ENCODE data around the gene MAB21L3.

Gene MAB21L3

GRCh38 chr1:116092752-116093489 is 18.3 kb upstream of the MAB21L3 start:
- Histone ChIP-seq H3K14ac (ENCODE audit: low read length in 2 of 2) (no peak overlapping the region), H3K79me1 (replicated peaks; ENCODE audit: low read length, poor library complexity, severe bottlenecking) (no peaks in the 10 kb centered on the region), H3K4me3 (ENCODE audit: insufficient read depth in 1 of 2, low read depth in 1 of 2, low read length in 2 of 2) (no peak overlapping the region), H3K18ac (ENCODE audit: low read depth in 1 of 2, low read length in 2 of 2) (no peak overlapping the region), H3K27me3 (ENCODE audit: control insufficient read depth in 1 of 2, insufficient read depth in 1 of 2, low read length in 2 of 2) (no peaks in the 10 kb centered on the region), H3K27ac (ENCODE audit: low read length, poor library complexity, severe bottlenecking) (no peak overlapping the region), H2BK5ac (ENCODE audit: low read depth, low read length, poor library complexity, severe bottlenecking) (no peak overlapping the region), H2BK12ac (ENCODE audit: low read length in 2 of 2) (no peak overlapping the region), H3K9me3 (ENCODE audit: control insufficient read depth, low read length) (peaks cover 56% of the 10 kb centered on the region), H2AFZ (ENCODE audit: low read depth, low read length) (no peak overlapping the region), H2BK15ac (ENCODE audit: low read depth, poor library complexity, severe bottlenecking) (no peak overlapping the region), H3K4me2 (ENCODE audit: low read length, poor library complexity, severe bottlenecking) (no peak overlapping the region), H3K36me3 (ENCODE audit: control insufficient read depth in 1 of 2, insufficient read depth in 2 of 2, low read depth in 1 of 2, low read length in 2 of 2) (peaks cover 9 to 31% of the 10 kb centered on the region in 2 experiments), H3K9ac (ENCODE audit: low read length) (no peak overlapping the region), H4K8ac (ENCODE audit: low read length) (no peak overlapping the region), H3K4me1 (ENCODE audit: control insufficient read depth, insufficient read depth, low read depth, low read length) (no peaks in the 10 kb centered on the region), H2BK120ac (ENCODE audit: low read depth, low read length) (no peak overlapping the region), H2AK5ac (ENCODE audit: low read length, severe bottlenecking) (no peak overlapping the region), H4K91ac (ENCODE audit: low read length) (no peak overlapping the region), H3K4ac (ENCODE audit: low read depth in 1 of 2, low read length in 2 of 2) (no peak overlapping the region), H3K23ac (ENCODE audit: low read length in 2 of 2) (no peak overlapping the region)
- 47% methylated on average over 3 of the region's 3 CpGs for WGBS
- DNase-seq = no peak

- no peak overlapping the region for H3K14ac ChIP-seq (ENCODE audit: low read length in 2 of 2)
- peaks cover 38% of the 10 kb centered on the region for H3K9me3 ChIP-seq (ENCODE audit: control insufficient read depth, low read length)
- no peak overlapping the region for H2AK5ac ChIP-seq (ENCODE audit: low read length, severe bottlenecking)
- H3K27me3 ChIP-seq (ENCODE audit: control insufficient read depth in 1 of 2, insufficient read depth in 1 of 2, low read length in 2 of 2) = no peaks in the 10 kb centered on the region
- no peaks in the 10 kb centered on the region for H3K4me1 ChIP-seq (ENCODE audit: control insufficient read depth, insufficient read depth, low read depth, low read length)
- no peak overlapping the region for H4K91ac ChIP-seq (ENCODE audit: low read length)
- no peak overlapping the region for H3K9ac ChIP-seq (ENCODE audit: low read length)
- H3K4me2 ChIP-seq (ENCODE audit: low read length, poor library complexity, severe bottlenecking) = no peak overlapping the region
- H2AFZ ChIP-seq (ENCODE audit: low read depth, low read length) = no peak overlapping the region
- H2BK15ac ChIP-seq (ENCODE audit: low read depth, poor library complexity, severe bottlenecking) = no peak overlapping the region
- H3K18ac ChIP-seq (ENCODE audit: low read depth in 1 of 2, low read length in 2 of 2) = no peak overlapping the region
- H3K79me1 ChIP-seq (replicated peaks; ENCODE audit: low read length, poor library complexity, severe bottlenecking) = no peaks in the 10 kb centered on the region
- no peak overlapping the region for H3K27ac ChIP-seq (ENCODE audit: low read length, poor library complexity, severe bottlenecking)
- H2BK12ac ChIP-seq (ENCODE audit: low read length in 2 of 2) = no peak overlapping the region
- no peak overlapping the region for H2BK120ac ChIP-seq (ENCODE audit: low read depth, low read length)
- peaks cover 9 to 21% of the 10 kb centered on the region in 2 experiments for H3K36me3 ChIP-seq (ENCODE audit: control insufficient read depth in 1 of 2, insufficient read depth in 2 of 2, low read depth in 1 of 2, low read length in 2 of 2)
- H3K23ac ChIP-seq (ENCODE audit: low read length in 2 of 2) = no peak overlapping the region
- no peak overlapping the region for H4K8ac ChIP-seq (ENCODE audit: low read length)
- H2BK5ac ChIP-seq (ENCODE audit: low read depth, low read length, poor library complexity, severe bottlenecking) = no peak overlapping the region
- no peak overlapping the region for H3K4me3 ChIP-seq (ENCODE audit: insufficient read depth in 1 of 2, low read depth in 1 of 2, low read length in 2 of 2)
- no peak for DNase-seq
- no peak overlapping the region for H3K4ac ChIP-seq (ENCODE audit: low read depth in 1 of 2, low read length in 2 of 2)
These were observed 16.2 kb upstream of the MAB21L3 start for GRCh38 chr1:116095027-116095426.

- H3K79me1 ChIP-seq (replicated peaks; ENCODE audit: low read length, poor library complexity, severe bottlenecking) = no peaks in the 10 kb centered on the region
- peak; percentile 10 for DNase-seq
- H4K91ac ChIP-seq (ENCODE audit: low read length) = no peak overlapping the region
These were observed 15.1 kb upstream of the MAB21L3 start for GRCh38 chr1:116096013-116096618.

GRCh38 chr1:116097626-116098025 is 13.6 kb upstream of the MAB21L3 start:
- no peak overlapping the region for H3K4ac ChIP-seq (ENCODE audit: low read depth in 1 of 2, low read length in 2 of 2)
- H3K4me2 ChIP-seq (ENCODE audit: low read length, poor library complexity, severe bottlenecking) = no peak overlapping the region
- H3K9ac ChIP-seq (ENCODE audit: low read length) = no peak overlapping the region
- no CpG with 5 or more reads among the region's 1 CpG for WGBS
- no peak overlapping the region for H4K91ac ChIP-seq (ENCODE audit: low read length)
- no peak overlapping the region for H2BK15ac ChIP-seq (ENCODE audit: low read depth, poor library complexity, severe bottlenecking)
- peaks cover 25% of the 10 kb centered on the region for H3K9me3 ChIP-seq (ENCODE audit: control insufficient read depth, low read length)
- no peak overlapping the region for H2AFZ ChIP-seq (ENCODE audit: low read depth, low read length)
- H4K8ac ChIP-seq (ENCODE audit: low read length) = no peak overlapping the region
- H3K4me3 ChIP-seq (ENCODE audit: insufficient read depth in 1 of 2, low read depth in 1 of 2, low read length in 2 of 2) = no peak overlapping the region
- no peak overlapping the region for H3K18ac ChIP-seq (ENCODE audit: low read depth in 1 of 2, low read length in 2 of 2)
- no peak overlapping the region for H3K14ac ChIP-seq (ENCODE audit: low read length in 2 of 2)
- no peaks in the 10 kb centered on the region for H3K79me1 ChIP-seq (replicated peaks; ENCODE audit: low read length, poor library complexity, severe bottlenecking)
- no peak overlapping the region for H3K23ac ChIP-seq (ENCODE audit: low read length in 2 of 2)
- no peak overlapping the region for H2BK5ac ChIP-seq (ENCODE audit: low read depth, low read length, poor library complexity, severe bottlenecking)
- DNase-seq = no peak
- H3K36me3 ChIP-seq (ENCODE audit: control insufficient read depth in 1 of 2, insufficient read depth in 2 of 2, low read depth in 1 of 2, low read length in 2 of 2) = peaks cover 1 to 8% of the 10 kb centered on the region in 2 experiments
- H2BK120ac ChIP-seq (ENCODE audit: low read depth, low read length) = no peak overlapping the region
- no peaks in the 10 kb centered on the region for H3K27me3 ChIP-seq (ENCODE audit: control insufficient read depth in 1 of 2, insufficient read depth in 1 of 2, low read length in 2 of 2)
- no peak overlapping the region for H2AK5ac ChIP-seq (ENCODE audit: low read length, severe bottlenecking)
- H2BK12ac ChIP-seq (ENCODE audit: low read length in 2 of 2) = no peak overlapping the region
- H3K27ac ChIP-seq (ENCODE audit: low read length, poor library complexity, severe bottlenecking) = no peak overlapping the region
- H3K4me1 ChIP-seq (ENCODE audit: control insufficient read depth, insufficient read depth, low read depth, low read length) = no peaks in the 10 kb centered on the region

More at GRCh38 chr1:116096013-116096618, 15.1 kb upstream of the MAB21L3 start:
- Histone ChIP-seq H3K14ac (ENCODE audit: low read length in 2 of 2) (no peak overlapping the region), H3K9ac (ENCODE audit: low read length) (no peak overlapping the region), H2BK5ac (ENCODE audit: low read depth, low read length, poor library complexity, severe bottlenecking) (no peak overlapping the region), H2BK15ac (ENCODE audit: low read depth, poor library complexity, severe bottlenecking) (no peak overlapping the region), H3K4me1 (ENCODE audit: control insufficient read depth, insufficient read depth, low read depth, low read length) (no peaks in the 10 kb centered on the region), H3K23ac (ENCODE audit: low read length in 2 of 2) (no peak overlapping the region), H3K4ac (ENCODE audit: low read depth in 1 of 2, low read length in 2 of 2) (no peak overlapping the region), H3K36me3 (ENCODE audit: control insufficient read depth in 1 of 2, insufficient read depth in 2 of 2, low read depth in 1 of 2, low read length in 2 of 2) (peaks cover 9 to 18% of the 10 kb centered on the region in 2 experiments), H3K27me3 (ENCODE audit: control insufficient read depth in 1 of 2, insufficient read depth in 1 of 2, low read length in 2 of 2) (no peaks in the 10 kb centered on the region), H3K4me3 (ENCODE audit: insufficient read depth in 1 of 2, low read depth in 1 of 2, low read length in 2 of 2) (no peak overlapping the region), H4K8ac (ENCODE audit: low read length) (no peak overlapping the region), H2BK12ac (ENCODE audit: low read length in 2 of 2) (no peak overlapping the region), H3K27ac (ENCODE audit: low read length, poor library complexity, severe bottlenecking) (no peak overlapping the region), H2BK120ac (ENCODE audit: low read depth, low read length) (no peak overlapping the region), H2AK5ac (ENCODE audit: low read length, severe bottlenecking) (no peak overlapping the region), H3K4me2 (ENCODE audit: low read length, poor library complexity, severe bottlenecking) (no peak overlapping the region), H3K18ac (ENCODE audit: low read depth in 1 of 2, low read length in 2 of 2) (no peak overlapping the region), H3K9me3 (ENCODE audit: control insufficient read depth, low read length) (peaks cover 30% of the 10 kb centered on the region), H2AFZ (ENCODE audit: low read depth, low read length) (no peak overlapping the region)
- no CpG with 5 or more reads among the region's 1 CpG for WGBS
